Measurements from ENCODE around the gene TMOD2. TPM values are rescaled to one million over a fixed set of nuclear protein-coding genes. Genes with fewer than 3 reads are reported as not detected.

The TMOD2 gene
- total RNA-seq, 1 experiment from 2014 or later = 2.8 TPM

DNA sequence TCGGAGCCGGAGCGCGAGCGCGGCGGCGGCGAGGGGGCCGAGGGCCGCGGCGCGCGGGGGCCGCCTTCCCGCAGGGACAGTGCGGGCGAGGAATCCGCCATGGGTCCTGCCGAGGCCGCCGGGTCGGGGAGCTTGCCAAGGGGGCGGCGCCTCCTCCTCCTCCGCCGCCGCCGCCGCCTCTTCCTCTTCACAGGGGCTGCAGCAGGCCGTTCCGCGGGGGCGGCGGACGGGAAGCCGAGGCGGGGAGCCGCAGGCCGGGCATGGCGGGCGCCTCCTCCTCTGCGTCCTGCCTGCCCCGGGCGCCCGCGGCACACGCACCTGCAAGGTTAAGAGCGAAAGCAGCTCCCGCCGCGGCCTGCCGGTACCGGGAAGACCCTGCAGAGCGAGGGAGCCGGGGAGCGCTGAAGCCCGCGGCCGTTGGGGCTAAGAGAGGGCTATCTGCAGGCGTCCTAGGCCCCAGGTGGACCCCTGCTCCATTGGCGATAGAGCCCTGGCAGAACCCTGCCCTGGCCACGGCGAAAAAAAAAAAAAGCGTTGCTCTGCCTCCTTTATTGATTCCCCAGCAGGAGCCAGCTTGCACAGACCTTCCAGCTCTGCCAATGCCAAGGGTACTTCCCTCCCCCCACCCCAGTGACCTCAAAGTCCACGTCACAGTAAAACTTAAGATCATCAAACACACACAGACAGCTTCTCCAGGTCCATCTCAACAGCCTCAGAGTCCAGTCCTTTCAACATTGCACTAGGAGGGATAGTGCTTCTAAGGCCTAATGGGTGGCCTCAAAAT, 13.7 kb upstream of the TMOD2 start, which contains the start of gene LYSMD2:
TSS of gene LYSMD2 (minus strand) at position 134 of the 784 bp plus-strand sequence. CDS start at position 101, 33 bp downstream.
- peaks cover 20% of the 10 kb centered on the region for H3K4me1 Mint-ChIP-seq (ENCODE audit: insufficient read depth, unreplicated experiment)
- BruUV-seq (replicated peaks) = no TSS peak
- H3K9me3 Mint-ChIP-seq (ENCODE audit: unreplicated experiment) = no peaks in the 10 kb centered on the region
- DNase-seq (ENCODE audit: unreplicated experiment) = peak; percentile 63
- TF ChIP-seq, protein P1, sequence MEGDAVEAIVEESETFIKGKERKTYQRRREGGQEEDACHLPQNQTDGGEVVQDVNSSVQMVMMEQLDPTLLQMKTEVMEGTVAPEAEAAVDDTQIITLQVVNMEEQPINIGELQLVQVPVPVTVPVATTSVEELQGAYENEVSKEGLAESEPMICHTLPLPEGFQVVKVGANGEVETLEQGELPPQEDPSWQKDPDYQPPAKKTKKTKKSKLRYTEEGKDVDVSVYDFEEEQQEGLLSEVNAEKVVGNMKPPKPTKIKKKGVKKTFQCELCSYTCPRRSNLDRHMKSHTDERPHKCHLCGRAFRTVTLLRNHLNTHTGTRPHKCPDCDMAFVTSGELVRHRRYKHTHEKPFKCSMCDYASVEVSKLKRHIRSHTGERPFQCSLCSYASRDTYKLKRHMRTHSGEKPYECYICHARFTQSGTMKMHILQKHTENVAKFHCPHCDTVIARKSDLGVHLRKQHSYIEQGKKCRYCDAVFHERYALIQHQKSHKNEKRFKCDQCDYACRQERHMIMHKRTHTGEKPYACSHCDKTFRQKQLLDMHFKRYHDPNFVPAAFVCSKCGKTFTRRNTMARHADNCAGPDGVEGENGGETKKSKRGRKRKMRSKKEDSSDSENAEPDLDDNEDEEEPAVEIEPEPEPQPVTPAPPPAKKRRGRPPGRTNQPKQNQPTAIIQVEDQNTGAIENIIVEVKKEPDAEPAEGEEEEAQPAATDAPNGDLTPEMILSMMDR (IDR thresholded peaks at IDR 0.05; ENCODE audit: unreplicated experiment) = no peak
- POLR2A ChIA-PET = interaction anchor here (0.6 to 5.7 kb wide), 18 partner anchors 9 to 417 kb away, joined by 3 to 69 read pairs (median 6); partner anchors contain the start of genes DMXL2, TMOD2 and TMOD3
- intact Hi-C loops (cut with micrococcal nuclease) = no loop called here
- H3K27me3 Mint-ChIP-seq (ENCODE audit: insufficient read depth, unreplicated experiment) = no peaks in the 10 kb centered on the region
- H3K27ac Mint-ChIP-seq (ENCODE audit: low read depth, unreplicated experiment) = peak within 1 kb of the TSS; percentile 39
- peak within 1 kb of the TSS; percentile 77 for H3K4me3 Mint-ChIP-seq (ENCODE audit: unreplicated experiment)
- H3K36me3 Mint-ChIP-seq (ENCODE audit: insufficient read depth, unreplicated experiment) = no peaks in the 10 kb centered on the region
- CTCF ChIA-PET = interaction anchor here (0.6 to 5.4 kb wide), 3 partner anchors 32 to 88 kb away, joined by 3 to 40 read pairs (median 4); no protein-coding TSS in a partner anchor

DNA sequence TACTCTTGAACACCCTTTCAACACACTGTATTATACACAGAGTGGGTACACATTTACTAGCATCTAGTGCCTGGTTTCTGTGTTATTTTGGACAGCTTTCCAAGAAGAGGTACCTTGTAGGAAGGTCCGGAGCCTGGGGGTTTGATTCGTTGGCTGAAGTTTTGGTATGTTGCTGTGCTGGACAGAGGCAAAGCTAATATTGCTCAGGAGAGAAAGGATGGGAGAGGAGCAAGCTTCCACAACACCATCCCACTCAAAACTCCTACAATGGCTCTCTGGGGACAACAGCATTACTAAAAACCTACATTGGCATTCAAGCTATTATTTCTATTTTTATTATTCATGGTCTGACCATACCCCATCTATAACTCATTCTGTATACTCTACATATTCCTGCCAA, 12.8 kb upstream of the TMOD2 start:
- no peaks in the 10 kb centered on the region for H3K27me3 Mint-ChIP-seq (ENCODE audit: insufficient read depth, unreplicated experiment)
- no peaks in the 10 kb centered on the region for H3K36me3 Mint-ChIP-seq (ENCODE audit: insufficient read depth, unreplicated experiment)
- H3K4me3 Mint-ChIP-seq (ENCODE audit: unreplicated experiment) = peak overlapping the region; percentile 77
- POLR2A ChIA-PET = interaction anchor here (0.5 to 5.7 kb wide), 13 partner anchors 12 to 116 kb away, joined by 3 to 69 read pairs (median 6); partner anchors contain the start of genes DMXL2 and TMOD2
- CTCF ChIA-PET = interaction anchor here (0.5 to 5.4 kb wide), 4 partner anchors 37 to 340 kb away, joined by 3 to 40 read pairs (median 5); no protein-coding TSS in a partner anchor
- TF ChIP-seq, protein P1 (IDR thresholded peaks at IDR 0.05; ENCODE audit: unreplicated experiment) = no peak
- H3K4me1 Mint-ChIP-seq (ENCODE audit: insufficient read depth, unreplicated experiment) = peaks cover 20% of the 10 kb centered on the region
- no peaks in the 10 kb centered on the region for H3K9me3 Mint-ChIP-seq (ENCODE audit: unreplicated experiment)
- peak overlapping the region; percentile 4 for H3K27ac Mint-ChIP-seq (ENCODE audit: low read depth, unreplicated experiment)
- intact Hi-C loops (cut with micrococcal nuclease) = no loop called here
- DNase-seq (ENCODE audit: unreplicated experiment) = no peak
- BruUV-seq (replicated peaks) = no TSS peak

DNA sequence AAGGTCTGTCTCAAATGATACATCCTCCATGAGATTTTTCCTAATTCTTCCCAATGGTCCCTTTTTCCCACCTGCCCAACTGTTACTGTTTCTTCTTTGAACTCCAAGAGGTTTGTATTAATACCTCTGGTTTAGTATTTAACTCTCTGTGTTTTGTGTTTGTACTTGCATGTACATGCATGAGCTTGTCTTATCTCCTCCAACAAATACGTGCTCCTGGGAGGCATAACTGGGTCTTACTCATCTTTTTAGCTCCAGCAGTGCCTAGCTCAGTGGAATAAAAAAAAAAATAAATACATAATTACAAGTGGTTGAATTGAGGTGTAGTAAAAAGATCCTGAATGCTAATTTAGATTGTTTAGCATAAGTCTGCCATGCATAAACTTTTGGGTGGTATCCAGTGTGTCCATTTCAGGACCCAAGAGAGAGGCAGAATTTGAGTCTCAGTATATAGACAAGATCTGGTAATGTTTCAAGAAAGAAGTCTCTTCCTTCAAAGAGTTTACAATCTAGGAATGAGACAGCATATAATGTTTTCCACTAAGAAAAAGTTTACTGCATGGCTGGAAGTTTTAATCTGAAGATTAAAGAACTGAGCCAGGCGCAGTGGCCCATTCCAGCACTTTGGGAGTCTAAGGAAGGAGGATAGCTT, 12.2 kb upstream of the TMOD2 start:
- peak overlapping the region; percentile 77 for H3K4me3 Mint-ChIP-seq (ENCODE audit: unreplicated experiment)
- peaks cover 20% of the 10 kb centered on the region for H3K4me1 Mint-ChIP-seq (ENCODE audit: insufficient read depth, unreplicated experiment)
- POLR2A ChIA-PET = interaction anchor here (0.5 to 5.7 kb wide), 10 partner anchors 12 to 103 kb away, joined by 3 to 69 read pairs (median 8); partner anchors contain the start of gene TMOD2
- H3K27me3 Mint-ChIP-seq (ENCODE audit: insufficient read depth, unreplicated experiment) = peaks cover 1% of the 10 kb centered on the region
- CTCF ChIA-PET = interaction anchor here (1.3 to 5.4 kb wide), 2 partner anchors 37 to 89 kb away, joined by 6 to 40 read pairs; no protein-coding TSS in a partner anchor
- H3K36me3 Mint-ChIP-seq (ENCODE audit: insufficient read depth, unreplicated experiment) = no peaks in the 10 kb centered on the region
- TF ChIP-seq, protein P1 (IDR thresholded peaks at IDR 0.05; ENCODE audit: unreplicated experiment) = no peak
- no peaks in the 10 kb centered on the region for H3K9me3 Mint-ChIP-seq (ENCODE audit: unreplicated experiment)
- peak; percentile 67 for DNase-seq (ENCODE audit: unreplicated experiment)
- intact Hi-C loops (cut with micrococcal nuclease) = no loop called here
- BruUV-seq (replicated peaks) = no TSS peak
- H3K27ac Mint-ChIP-seq (ENCODE audit: low read depth, unreplicated experiment) = peak overlapping the region; percentile 4

DNA sequence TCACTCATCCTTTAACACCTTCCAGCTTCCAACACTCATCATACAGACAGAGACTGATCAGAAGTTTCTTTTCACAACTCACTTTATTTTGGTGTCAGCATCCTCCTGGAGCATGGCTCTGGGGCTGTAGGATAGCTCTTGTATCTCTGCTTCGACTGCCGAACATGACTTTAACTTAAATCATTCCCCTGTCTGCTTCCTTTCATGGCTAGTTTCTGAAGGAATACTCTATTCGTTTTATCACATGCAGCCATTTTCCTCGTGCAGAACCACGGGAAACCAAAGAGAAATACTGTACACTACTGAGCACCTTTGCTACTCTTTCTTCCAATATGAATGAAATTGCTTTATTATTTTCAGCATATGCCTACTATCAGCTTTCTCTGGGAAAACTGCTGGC, 2.1 kb upstream of the TMOD2 start:
- Mint-ChIP-seq H3K36me3 (ENCODE audit: insufficient read depth, unreplicated experiment) (no peaks in the 10 kb centered on the region), H3K4me1 (ENCODE audit: insufficient read depth, unreplicated experiment) (peaks cover 10% of the 10 kb centered on the region), H3K27ac (ENCODE audit: low read depth, unreplicated experiment) (no peak overlapping the region), H3K27me3 (ENCODE audit: insufficient read depth, unreplicated experiment) (peaks cover 42% of the 10 kb centered on the region), H3K9me3 (ENCODE audit: unreplicated experiment) (no peaks in the 10 kb centered on the region), H3K4me3 (ENCODE audit: unreplicated experiment) (no peak overlapping the region)
- no peak for DNase-seq (ENCODE audit: unreplicated experiment)
- POLR2A ChIA-PET = interaction anchor here (0.6 to 7.5 kb wide), 3 partner anchors 11 to 61 kb away, joined by 3 to 69 read pairs (median 4); partner anchors contain the start of gene LYSMD2
- CTCF ChIA-PET = interaction anchor here (0.6 to 1.3 kb wide), 3 partner anchors 9 to 102 kb away, joined by 3 to 4 read pairs (median 3); no protein-coding TSS in a partner anchor
- no TSS peak for BruUV-seq (replicated peaks)
- intact Hi-C loops (cut with micrococcal nuclease) = no loop called here
- TF ChIP-seq, protein P1 (IDR thresholded peaks at IDR 0.05; ENCODE audit: unreplicated experiment) = no peak

Data from MCF 10A (cell line).